GM19468 (cell line): ENCODE results near the gene C3orf18.

Experiments used
- ATAC-seq: cut with Tn5 transposase; IDR thresholded peaks from one replicate; pipeline ENCODE4 v1.9.1; 2021; ENCODE audit warnings: mild to moderate bottlenecking, moderate library complexity, moderate number of reproducible peaks; ENCODE audit not compliant: unreplicated experiment; ENCODE audit errors: extremely low read depth

Gene C3orf18

GRCh38 chr3:50554553-50554952 is 13.0 kb downstream of the C3orf18 start:
- no peak for ATAC-seq

GRCh38 chr3:50552598-50552997 is 14.9 kb downstream of the C3orf18 start:
- ATAC-seq = no peak

- ATAC-seq = no peak
Measured at GRCh38 chr3:50551681-50552435, 15.7 kb downstream of the C3orf18 start.

GRCh38 chr3:50551054-50551659 is 16.4 kb downstream of the C3orf18 start:
- ATAC-seq = no peak

GRCh38 chr3:50550079-50550736 is 17.3 kb downstream of the C3orf18 start:
- ATAC-seq = no peak

GRCh38 chr3:50549226-50549625 is 18.3 kb downstream of the C3orf18 start:
- ATAC-seq = no peak

- no peak for ATAC-seq
Measured at GRCh38 chr3:50545781-50546180, 21.8 kb downstream of the C3orf18 start.

GRCh38 chr3:50542177-50543034 is 25.1 kb downstream of the C3orf18 start:
- ATAC-seq = no peak

- ATAC-seq = no peak
Measured at GRCh38 chr3:50539356-50540286, 27.9 kb downstream of the C3orf18 start.

- ATAC-seq = no peak
Measured at GRCh38 chr3:50537421-50538129, 30.0 kb downstream of the C3orf18 start.

- ATAC-seq = no peak
Measured at GRCh38 chr3:50536471-50537180, 30.9 kb downstream of the C3orf18 start.

GRCh38 chr3:50534681-50535330 is 32.7 kb downstream of the C3orf18 start:
- no peak for ATAC-seq

GRCh38 chr3:50533807-50534461 is 33.6 kb downstream of the C3orf18 start:
- ATAC-seq = no peak

GRCh38 chr3:50533316-50533715 is 34.2 kb downstream of the C3orf18 start:
- no peak for ATAC-seq

- ATAC-seq = no peak
Measured at GRCh38 chr3:50532062-50532705, 35.4 kb downstream of the C3orf18 start.

GRCh38 chr3:50531201-50531600 is 36.3 kb downstream of the C3orf18 start:
- no peak for ATAC-seq
